Stimulated activated naive CD8-positive, alpha-beta T cell treated with anti-CD3 and anti-CD28 coated beads, Interleukin-15, amount 100 ng/mL, for 72 hours (primary cell): ENCODE measurements around the gene ITSN1.

Experiments used
- ATAC-seq: fragments of 150-1000 bp; cut with Tn5 transposase; 2 replicates; pipeline ENCODE4 v1.10.0; 2021; ENCODE audit warnings: mild to moderate bottlenecking, moderate library complexity
- DNase-seq, 2 donors: peaks; one replicate each; pipeline ENCODE4 v3.0.0; 2021 to 2022
- H3K27ac Mint-ChIP-seq, 2 donors: one replicate each; pipeline ENCODE4 v1.8.0; 2022; ENCODE audit warnings: mild to moderate bottlenecking in 2 of 2, mixed read lengths in 2 of 2, moderate library complexity in 2 of 2
- H3K27me3 Mint-ChIP-seq: one replicate; pipeline ENCODE4 v1.8.0; 2022; ENCODE audit warnings: mixed read lengths
- H3K4me1 Mint-ChIP-seq: one replicate; pipeline ENCODE4 v1.8.0; 2022; ENCODE audit warnings: mild to moderate bottlenecking, mixed read lengths
- H3K4me3 Mint-ChIP-seq, 2 donors: one replicate each; pipeline ENCODE4 v1.8.0; 2022; ENCODE audit warnings: mild to moderate bottlenecking in 2 of 2, mixed read lengths in 2 of 2, moderate library complexity in 1 of 2
- H3K9me3 Mint-ChIP-seq, 2 donors: one replicate each; pipeline ENCODE4 v1.8.0; 2022; ENCODE audit warnings: mixed read lengths in 2 of 2

ITSN1 gene

DNA sequence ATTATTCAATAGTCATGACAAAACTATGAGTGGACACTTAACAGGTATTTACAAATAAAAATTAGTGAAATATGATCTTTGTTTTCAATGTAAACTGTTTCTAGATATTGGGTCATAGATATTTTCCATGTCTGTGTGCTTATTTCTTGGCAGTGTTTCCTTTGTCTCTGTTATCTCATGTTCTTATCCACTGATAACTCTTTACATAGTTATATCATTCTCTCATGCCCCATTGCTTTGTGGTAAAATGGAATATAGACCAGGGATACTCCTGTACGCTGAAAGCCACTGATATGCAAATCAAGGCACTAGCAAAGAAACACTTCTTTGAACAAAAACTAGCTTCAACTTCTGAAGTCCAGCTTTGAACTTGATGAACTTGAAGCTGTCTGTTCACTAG is 113.1 kb downstream of the ITSN1 start:
- Mint-ChIP-seq H3K27ac (no peak overlapping the region), H3K4me1 (no peaks in the 10 kb centered on the region)
- no peak for ATAC-seq

GRCh38 chr21:33760641-33761440 is 118.5 kb downstream of the ITSN1 start:
- no peak for DNase-seq
- H3K4me3 Mint-ChIP-seq = no peak overlapping the region
- H3K9me3 Mint-ChIP-seq = no peaks in the 10 kb centered on the region
- no peak for ATAC-seq
- H3K27me3 Mint-ChIP-seq = no peaks in the 10 kb centered on the region
- H3K4me1 Mint-ChIP-seq = no peaks in the 10 kb centered on the region
- H3K27ac Mint-ChIP-seq = no peak overlapping the region

More for the DNA sequence above, 113.1 kb downstream of the ITSN1 start:
- Mint-ChIP-seq H3K27me3 (no peaks in the 10 kb centered on the region), H3K4me3 (no peak overlapping the region), H3K9me3 (no peaks in the 10 kb centered on the region)
- DNase-seq = no peak

DNA sequence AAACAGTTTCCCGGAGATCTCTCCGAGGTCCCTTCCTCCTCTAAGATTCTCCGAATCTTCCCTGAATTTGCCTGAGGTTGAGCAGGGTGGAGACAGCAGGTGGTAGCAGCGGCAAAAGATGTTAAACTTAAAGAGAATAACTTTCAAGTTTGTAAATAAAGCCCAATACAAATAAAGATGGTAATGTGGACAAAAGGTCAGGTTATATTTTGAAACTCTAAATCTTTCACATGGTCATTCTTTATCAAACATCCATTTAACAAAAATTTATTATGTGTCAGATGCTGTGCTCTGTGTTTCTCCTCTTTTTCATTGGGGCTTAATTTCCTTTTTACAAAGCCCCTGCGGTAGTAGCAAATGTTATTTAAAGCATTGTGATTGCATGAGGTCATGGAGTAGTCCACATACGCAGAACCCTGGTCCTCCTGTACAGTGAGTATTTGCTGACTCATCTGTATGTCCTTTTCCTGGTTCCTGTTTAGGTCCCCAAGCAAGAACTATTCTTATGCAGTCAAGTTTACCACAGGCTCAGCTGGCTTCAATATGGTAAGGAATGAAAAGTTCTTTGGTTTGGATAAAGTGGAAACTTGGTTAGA is 119.2 kb downstream of the ITSN1 start:
- DNase-seq = no peak
- Mint-ChIP-seq H3K4me1 (no peaks in the 10 kb centered on the region), H3K9me3 (no peaks in the 10 kb centered on the region), H3K4me3 (no peak overlapping the region), H3K27me3 (no peaks in the 10 kb centered on the region), H3K27ac (no peak overlapping the region)
- ATAC-seq = no peak

DNA sequence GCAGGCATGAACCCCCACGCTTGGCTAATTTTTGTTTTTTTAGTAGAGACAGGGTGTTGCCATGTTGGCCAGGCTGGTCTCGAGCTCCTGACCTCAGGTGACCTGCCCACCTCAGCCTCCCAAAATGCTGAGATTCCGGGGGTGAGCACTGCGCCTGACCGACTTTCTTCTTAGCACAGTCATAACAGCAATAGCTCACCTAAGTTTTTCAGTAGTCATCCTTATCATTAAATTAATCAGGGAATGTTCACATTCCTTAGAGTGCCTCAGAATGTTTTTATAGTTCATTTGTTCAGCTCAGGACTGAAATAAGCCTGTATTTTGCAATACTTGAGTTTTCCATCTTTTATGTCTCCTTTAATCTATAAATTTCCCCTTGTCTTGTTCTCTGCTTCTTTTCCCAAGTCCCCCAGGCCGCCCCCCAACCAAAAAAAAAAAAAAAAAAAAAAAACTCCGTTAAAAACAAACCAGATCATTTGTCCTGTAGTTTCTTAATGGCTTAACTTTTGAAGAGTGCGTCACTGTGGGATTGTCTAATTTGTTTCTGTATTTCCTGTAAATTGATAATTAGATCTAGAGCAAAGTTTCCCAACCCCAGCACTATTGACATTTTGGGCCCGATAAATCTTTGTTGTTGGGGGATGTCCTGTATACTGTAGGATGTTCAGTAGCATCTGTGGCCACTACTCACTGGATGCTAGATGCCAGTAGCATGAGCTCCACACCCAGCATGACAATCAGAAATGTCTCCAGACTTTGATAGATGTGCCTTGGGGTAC is 120.7 kb downstream of the ITSN1 start:
- DNase-seq = no peak
- H3K27me3 Mint-ChIP-seq = no peaks in the 10 kb centered on the region
- no peaks in the 10 kb centered on the region for H3K9me3 Mint-ChIP-seq
- ATAC-seq = no peak
- H3K4me3 Mint-ChIP-seq = no peak overlapping the region
- no peak overlapping the region for H3K27ac Mint-ChIP-seq
- no peaks in the 10 kb centered on the region for H3K4me1 Mint-ChIP-seq

DNA sequence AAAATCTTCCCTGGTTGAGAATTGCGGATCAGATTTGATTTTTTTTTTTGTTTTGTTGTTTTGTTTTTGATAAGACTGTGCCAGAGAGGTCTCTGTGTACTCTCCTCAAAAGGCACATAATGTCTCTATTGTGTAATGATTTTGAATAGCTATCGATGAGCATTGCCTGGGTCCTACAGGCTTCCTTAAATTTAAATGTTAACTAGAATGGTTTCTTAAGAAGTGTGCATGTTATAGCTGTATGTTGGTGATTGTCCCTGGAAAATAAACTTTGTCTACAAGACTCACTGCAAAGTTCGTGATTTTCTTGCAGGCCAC is 121.2 kb downstream of the ITSN1 start:
- ATAC-seq (no peak), DNase-seq (no peak)
- H3K4me1 Mint-ChIP-seq = no peaks in the 10 kb centered on the region
- no peak overlapping the region for H3K27ac Mint-ChIP-seq
- H3K9me3 Mint-ChIP-seq = no peaks in the 10 kb centered on the region
- H3K4me3 Mint-ChIP-seq = no peak overlapping the region
- no peaks in the 10 kb centered on the region for H3K27me3 Mint-ChIP-seq

DNA sequence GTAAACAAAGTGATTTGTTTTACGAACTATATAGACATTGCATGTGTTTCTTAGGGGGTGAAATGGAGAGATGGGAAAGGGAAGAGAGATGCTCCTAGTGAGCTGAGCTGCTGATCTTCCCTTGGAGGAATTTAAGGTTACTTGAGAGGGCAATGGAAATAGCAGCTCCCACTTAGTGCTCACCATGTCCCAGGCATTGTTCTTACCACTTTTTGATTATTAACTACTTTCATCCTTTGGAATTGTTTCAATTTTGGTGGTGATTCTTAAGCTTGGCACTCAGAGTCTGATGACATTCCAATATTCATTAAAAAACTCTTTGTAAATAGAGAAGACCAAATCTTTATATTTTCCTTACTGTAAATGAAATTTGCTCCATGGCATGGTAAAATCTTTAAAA is 124.9 kb downstream of the ITSN1 start:
- Mint-ChIP-seq H3K27ac (no peak overlapping the region), H3K4me1 (no peaks in the 10 kb centered on the region), H3K4me3 (no peak overlapping the region), H3K9me3 (no peaks in the 10 kb centered on the region), H3K27me3 (no peaks in the 10 kb centered on the region)
- DNase-seq (no peak), ATAC-seq (no peak)

GRCh38 chr21:33767960-33768359 is 125.7 kb downstream of the ITSN1 start:
- ATAC-seq (no peak), DNase-seq (no peak)
- no peaks in the 10 kb centered on the region for H3K9me3 Mint-ChIP-seq
- no peak overlapping the region for H3K4me3 Mint-ChIP-seq
- no peaks in the 10 kb centered on the region for H3K27me3 Mint-ChIP-seq
- no peaks in the 10 kb centered on the region for H3K4me1 Mint-ChIP-seq
- H3K27ac Mint-ChIP-seq = no peak overlapping the region

DNA sequence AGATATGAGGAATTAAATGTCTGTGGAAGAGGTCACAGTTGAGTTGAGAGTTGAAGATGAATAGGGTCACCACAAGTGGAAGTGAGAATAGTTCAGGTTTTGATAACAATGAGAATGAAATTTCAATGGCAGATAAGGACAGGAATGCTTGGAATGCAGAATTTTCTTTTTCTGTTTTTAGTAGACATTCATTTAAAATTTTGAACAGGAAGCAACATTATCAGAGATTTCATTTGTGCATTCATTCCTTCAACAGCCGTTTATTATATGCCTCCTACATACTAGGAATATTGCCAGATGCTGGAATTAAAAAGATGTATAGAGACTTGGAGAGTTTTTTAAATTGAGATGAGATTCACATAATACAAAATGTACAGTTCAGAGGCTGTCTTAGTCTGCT is 126.8 kb downstream of the ITSN1 start:
- Mint-ChIP-seq H3K27me3 (no peaks in the 10 kb centered on the region), H3K9me3 (no peaks in the 10 kb centered on the region), H3K27ac (no peak overlapping the region), H3K4me3 (no peak overlapping the region), H3K4me1 (no peaks in the 10 kb centered on the region)
- ATAC-seq = no peak
- no peak for DNase-seq

DNA sequence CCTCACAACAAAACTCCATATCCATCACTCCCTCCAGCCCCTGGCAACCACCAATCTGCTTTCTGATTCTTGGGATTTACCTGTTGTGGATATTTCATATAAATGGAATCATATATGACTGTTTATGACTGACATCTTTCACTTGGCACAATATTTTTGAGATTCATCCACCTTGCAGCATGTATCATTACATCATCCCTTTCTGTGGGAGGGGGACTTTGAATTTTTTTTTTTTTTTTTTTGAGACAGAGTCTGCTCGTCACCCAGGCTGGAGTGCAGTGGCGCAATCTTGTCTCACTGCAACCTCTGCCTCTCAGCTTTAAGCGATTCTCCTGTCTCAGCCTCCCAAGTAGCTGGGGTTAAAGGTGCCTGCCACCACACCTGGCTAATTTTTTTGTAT is 128.2 kb downstream of the ITSN1 start:
- H3K9me3 Mint-ChIP-seq = no peaks in the 10 kb centered on the region
- H3K27ac Mint-ChIP-seq = no peak overlapping the region
- DNase-seq (no peak), ATAC-seq (no peak)
- no peak overlapping the region for H3K4me3 Mint-ChIP-seq
- H3K4me1 Mint-ChIP-seq = no peaks in the 10 kb centered on the region
- no peaks in the 10 kb centered on the region for H3K27me3 Mint-ChIP-seq

GRCh38 chr21:33771976-33772375 is 129.7 kb downstream of the ITSN1 start:
- Mint-ChIP-seq H3K4me3 (no peak overlapping the region), H3K4me1 (no peaks in the 10 kb centered on the region), H3K27ac (no peak overlapping the region), H3K9me3 (no peaks in the 10 kb centered on the region), H3K27me3 (no peaks in the 10 kb centered on the region)
- ATAC-seq = no peak
- no peak for DNase-seq

DNA sequence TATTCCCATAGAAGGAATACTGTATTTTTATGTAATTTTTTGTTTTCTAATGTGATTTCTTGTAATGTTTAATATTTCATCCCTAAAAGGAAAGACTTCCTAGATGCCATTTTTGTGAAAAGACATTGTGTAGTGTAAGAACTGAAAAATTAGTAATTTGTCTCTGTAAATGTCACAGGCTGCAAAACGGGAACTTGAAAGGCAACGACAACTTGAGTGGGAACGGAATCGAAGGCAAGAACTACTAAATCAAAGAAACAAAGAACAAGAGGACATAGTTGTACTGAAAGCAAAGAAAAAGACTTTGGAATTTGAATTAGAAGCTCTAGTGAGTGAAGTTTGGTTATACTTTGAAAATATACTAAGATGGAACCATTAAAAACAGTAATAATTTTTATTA is 132.2 kb downstream of the ITSN1 start:
- Mint-ChIP-seq H3K27ac (no peak overlapping the region), H3K4me1 (no peaks in the 10 kb centered on the region), H3K4me3 (no peak overlapping the region), H3K27me3 (no peaks in the 10 kb centered on the region), H3K9me3 (peaks cover 10 to 11% of the 10 kb centered on the region in 2 donors)
- ATAC-seq (no peak), DNase-seq (no peak)

- peaks cover 10 to 12% of the 10 kb centered on the region in 2 donors for H3K9me3 Mint-ChIP-seq
- no peaks in the 10 kb centered on the region for H3K4me1 Mint-ChIP-seq
- ATAC-seq (no peak), DNase-seq (no peak)
- H3K4me3 Mint-ChIP-seq = no peak overlapping the region
- no peaks in the 10 kb centered on the region for H3K27me3 Mint-ChIP-seq
- H3K27ac Mint-ChIP-seq = peak overlapping the region in 1 of 2 donors; percentile 1
Measured at GRCh38 chr21:33775100-33775828, 133.0 kb downstream of the ITSN1 start.

GRCh38 chr21:33780631-33781030 is 138.3 kb downstream of the ITSN1 start:
- Mint-ChIP-seq H3K9me3 (peaks cover 10 to 12% of the 10 kb centered on the region in 2 donors), H3K4me3 (no peak overlapping the region), H3K27ac (no peak overlapping the region), H3K27me3 (no peaks in the 10 kb centered on the region), H3K4me1 (no peaks in the 10 kb centered on the region)
- DNase-seq (no peak), ATAC-seq (no peak)

GRCh38 chr21:33781121-33781520 is 138.8 kb downstream of the ITSN1 start:
- peaks cover 10 to 12% of the 10 kb centered on the region in 2 donors for H3K9me3 Mint-ChIP-seq
- H3K27ac Mint-ChIP-seq = no peak overlapping the region
- ATAC-seq = no peak

GRCh38 chr21:33783187-33783979 is 141.1 kb downstream of the ITSN1 start:
- Mint-ChIP-seq H3K27me3 (no peaks in the 10 kb centered on the region), H3K4me3 (no peak overlapping the region), H3K27ac (no peak overlapping the region), H3K4me1 (no peaks in the 10 kb centered on the region), H3K9me3 (peaks cover 10 to 12% of the 10 kb centered on the region in 2 donors)
- DNase-seq = no peak
- no peak for ATAC-seq

More at GRCh38 chr21:33781121-33781520, 138.8 kb downstream of the ITSN1 start:
- Mint-ChIP-seq H3K4me3 (no peak overlapping the region), H3K27me3 (no peaks in the 10 kb centered on the region), H3K4me1 (no peaks in the 10 kb centered on the region)
- DNase-seq = no peak
